H9 (cell line): ENCODE data around the gene FMNL1. TPM values are rescaled to one million over a fixed set of nuclear protein-coding genes. Genes with fewer than 3 reads are reported as not detected.

Experiments used
- DNase-seq: peaks from one replicate; pipeline ENCODE4 v3.0.0-alpha.2; 2017
- H2AFZ ChIP-seq: one replicate; pipeline ENCODE4 v1.6.1; 2013; ENCODE audit warnings: mild to moderate bottlenecking, low read length, control low read depth, moderate library complexity
- H2AK5ac ChIP-seq: 2 replicates; pipeline ENCODE4 v1.6.1; 2013; ENCODE audit warnings: low read length, control low read depth, mixed read lengths; ENCODE audit not compliant: insufficient read length
- H2BK120ac ChIP-seq: one replicate; pipeline ENCODE4 v1.6.1; 2013; ENCODE audit warnings: low read depth, mild to moderate bottlenecking, low read length, control low read depth, inconsistent platforms; ENCODE audit not compliant: poor library complexity, severe bottlenecking
- H2BK12ac ChIP-seq: 2 replicates; pipeline ENCODE4 v1.6.1; 2013; ENCODE audit warnings: low read length, control low read depth, mixed read lengths, low read depth; ENCODE audit not compliant: insufficient read length
- H2BK15ac ChIP-seq: 2 replicates; pipeline ENCODE4 v1.6.1; 2013; ENCODE audit warnings: low read depth, low read length, control low read depth
- H2BK20ac ChIP-seq: one replicate; pipeline ENCODE4 v1.6.1; 2013; ENCODE audit warnings: low read depth, mild to moderate bottlenecking, low read length, control low read depth, inconsistent platforms; ENCODE audit not compliant: poor library complexity, severe bottlenecking
- H2BK5ac ChIP-seq: 2 replicates; pipeline ENCODE4 v1.6.1; 2013; ENCODE audit warnings: low read length, control low read depth, mixed read lengths; ENCODE audit not compliant: insufficient read length
- H3K14ac ChIP-seq: 2 replicates; pipeline ENCODE4 v1.6.1; 2013; ENCODE audit warnings: low read length, control low read depth; ENCODE audit not compliant: insufficient read depth
- H3K18ac ChIP-seq: 2 replicates; pipeline ENCODE4 v1.6.1; 2013; ENCODE audit warnings: low read depth, mild to moderate bottlenecking, mixed read lengths, low read length, control low read depth; ENCODE audit not compliant: insufficient read length
- H3K23ac ChIP-seq: 2 replicates; pipeline ENCODE4 v1.6.1; 2013; ENCODE audit warnings: low read length, control low read depth, mixed read lengths, low read depth; ENCODE audit not compliant: insufficient read length
- H3K23me2 ChIP-seq: 2 replicates; pipeline ENCODE4 v1.6.1; 2013; ENCODE audit warnings: low read depth, mild to moderate bottlenecking, mixed read lengths, low read length, control low read depth; ENCODE audit not compliant: insufficient read length, poor library complexity, severe bottlenecking
- H3K27ac ChIP-seq: 2 replicates; pipeline ENCODE4 v1.5.1; 2013; ENCODE audit warnings: low read length, control low read depth, mixed read lengths, low read depth; ENCODE audit not compliant: insufficient read length
- H3K27me3 ChIP-seq: 2 replicates; pipeline ENCODE4 v1.6.1; 2013; ENCODE audit warnings: low read length, control low read depth, inconsistent platforms; ENCODE audit not compliant: insufficient read depth
- H3K4ac ChIP-seq: 2 replicates; pipeline ENCODE4 v1.6.1; 2013; ENCODE audit warnings: low read depth, mild to moderate bottlenecking, control low read depth, inconsistent platforms, low read length, moderate library complexity
- H3K4me1 ChIP-seq: 2 replicates; pipeline ENCODE4 v1.6.1; 2013; ENCODE audit warnings: low read length, control low read depth, inconsistent platforms; ENCODE audit not compliant: insufficient read depth
- H3K4me2 ChIP-seq: 2 replicates; pipeline ENCODE4 v1.6.1; 2013; ENCODE audit warnings: low read length, control low read depth, mixed read lengths; ENCODE audit not compliant: insufficient read length, insufficient read depth
- H3K56ac ChIP-seq: 2 replicates; pipeline ENCODE4 v1.6.1; 2013; ENCODE audit warnings: low read depth, mild to moderate bottlenecking, mixed read lengths, low read length, control low read depth; ENCODE audit not compliant: insufficient read length
- H3K79me1 ChIP-seq: 2 replicates; pipeline ENCODE4 v1.6.1; 2013; ENCODE audit warnings: low read depth, mild to moderate bottlenecking, moderate library complexity, low read length, control low read depth, inconsistent platforms; ENCODE audit not compliant: insufficient read depth, poor library complexity, severe bottlenecking
- H3K79me2 ChIP-seq: 2 replicates; pipeline ENCODE4 v1.6.1; 2013; ENCODE audit warnings: low read length, control low read depth, inconsistent platforms; ENCODE audit not compliant: insufficient read depth
- H3K9ac ChIP-seq: 2 replicates; pipeline ENCODE4 v1.6.1; 2013; ENCODE audit warnings: low read length, control low read depth, mixed read lengths; ENCODE audit not compliant: insufficient read length; ENCODE audit errors: extremely low read depth
- H3K9me3 ChIP-seq: one replicate; pipeline ENCODE4 v1.6.1; 2013; ENCODE audit warnings: low read depth, low read length, inconsistent platforms; ENCODE audit not compliant: control insufficient read depth
- H3T11ph ChIP-seq: one replicate; pipeline ENCODE4 v1.6.1; 2013; ENCODE audit warnings: mild to moderate bottlenecking, low read length, control low read depth, inconsistent platforms
- H4K20me1 ChIP-seq: one replicate; pipeline ENCODE4 v1.6.1; 2013; ENCODE audit not compliant: control insufficient read depth, insufficient read length, insufficient read depth
- H4K5ac ChIP-seq: 2 replicates; pipeline ENCODE4 v1.6.1; 2013; ENCODE audit warnings: low read depth, mild to moderate bottlenecking, mixed read lengths, low read length, control low read depth; ENCODE audit not compliant: insufficient read length
- H4K8ac ChIP-seq: replicated peaks from 2 replicates; pipeline ENCODE4 v1.6.1; 2013; ENCODE audit warnings: low read length, control low read depth, mixed read lengths, low read depth; ENCODE audit not compliant: insufficient read length
- H4K91ac ChIP-seq: 2 replicates; pipeline ENCODE4 v1.6.1; 2013; ENCODE audit warnings: low read depth, mild to moderate bottlenecking, moderate library complexity, mixed read lengths, low read length, control low read depth; ENCODE audit not compliant: insufficient read length
- H3K27ac Mint-ChIP-seq, 3 experiments: 2 replicates in 2 of 3; 3 replicates in 1 of 3; pipeline ENCODE4 v1.8.0; 2020 to 2021; ENCODE audit warnings: mixed read lengths in 3 of 3, mild to moderate bottlenecking in 1 of 3, moderate library complexity in 1 of 3
- H3K27me3 Mint-ChIP-seq: 2 replicates; pipeline ENCODE4 v1.8.0; 2021; ENCODE audit warnings: low read depth, mild to moderate bottlenecking, moderate library complexity, mixed read lengths
- H3K36me3 Mint-ChIP-seq, 3 experiments: 2 replicates in 2 of 3; 3 replicates in 1 of 3; pipeline ENCODE4 v1.8.0; 2020 to 2021; ENCODE audit warnings: low read depth in 3 of 3, mixed read lengths in 3 of 3; ENCODE audit not compliant: insufficient read depth in 1 of 3
- H3K4me1 Mint-ChIP-seq, 2 experiments: 2 replicates each; pipeline ENCODE4 v1.8.0; 2020; ENCODE audit warnings: mixed read lengths in 2 of 2
- H3K4me3 Mint-ChIP-seq, 2 experiments: 2 replicates in 1 of 2; 3 replicates in 1 of 2; pipeline ENCODE4 v1.8.0; 2020 to 2021; ENCODE audit warnings: mild to moderate bottlenecking in 2 of 2, mixed read lengths in 2 of 2, moderate library complexity in 1 of 2
- H3K9me3 Mint-ChIP-seq, 2 experiments: 2 replicates in 1 of 2; 3 replicates in 1 of 2; pipeline ENCODE4 v1.8.0; 2020; ENCODE audit warnings: mild to moderate bottlenecking in 2 of 2, mixed read lengths in 2 of 2, moderate library complexity in 1 of 2
- CTCF ChIP-seq: fragments of 200-600 bp; sonication (generic); conservative IDR thresholded peaks from 3 replicates; pipeline ENCODE4 v1.8.0; 2021; ENCODE audit warnings: antibody characterized with exemption, mild to moderate bottlenecking
- WGBS: extraction: QIAGEN DNeasy Blood & Tissue Kit; methylation state at CpG from one replicate; pipeline ENCODE4 v1.1.7; 2013; ENCODE audit warnings: missing lambda C conversion rate, low lambda C conversion rate, mixed read lengths; ENCODE audit not compliant: insufficient read length; ENCODE audit errors: extremely low coverage; 5-methylcytosine and 5-hydroxymethylcytosine counted together
- total RNA-seq: library from RNA; stranded (reverse); gene quantifications from 2 replicates; pipeline ENCODE4 v1.2.1, GENCODE V29; 2021

FMNL1 gene
- total RNA-seq, 1 experiment from 2014 or later, result 6.9 TPM

- Histone ChIP-seq H3K18ac (no peak overlapping the region), H3K4me2 (no peak overlapping the region), H3T11ph (no peak overlapping the region), H2AFZ (no peak overlapping the region), H3K4me1 (no peaks in the 10 kb centered on the region), H3K79me1 (no peaks in the 10 kb centered on the region), H3K23ac (no peak overlapping the region), H2BK12ac (no peak overlapping the region), H4K91ac (no peak overlapping the region), H2BK20ac (no peak overlapping the region), H2BK5ac (no peak overlapping the region), H3K4ac (no peak overlapping the region), H4K8ac (no peak overlapping the region), H3K27ac (no peak overlapping the region), H2BK120ac (no peak overlapping the region), H4K20me1 (no peaks in the 10 kb centered on the region), H4K5ac (no peak overlapping the region), H3K79me2 (no peaks in the 10 kb centered on the region), H2BK15ac (no peak overlapping the region), H3K56ac (no peak overlapping the region), H2AK5ac (no peak overlapping the region), H3K23me2 (no peaks in the 10 kb centered on the region), H3K9ac (no peak overlapping the region), H3K27me3 (no peaks in the 10 kb centered on the region), H3K9me3 (no peaks in the 10 kb centered on the region), H3K14ac (no peak overlapping the region)
- no peak overlapping the region for H3K4me3 Mint-ChIP-seq
- DNase-seq, result no peak
- H3K27ac Mint-ChIP-seq, result peak overlapping the region in 1 of 3 experiments; percentile 81; a peak in 2 of 7 replicates
- no peaks in the 10 kb centered on the region for H3K27me3 Mint-ChIP-seq
- H3K4me1 Mint-ChIP-seq, result peaks cover 0 to under 1% of the 10 kb centered on the region in 2 experiments; a peak in 1 of 4 replicates
- no CpG with 5 or more reads among the region's 21 CpGs for WGBS
- TF ChIP-seq CTCF, result no peak
- no peaks in the 10 kb centered on the region for H3K9me3 Mint-ChIP-seq
- H3K36me3 Mint-ChIP-seq, result peaks cover 9 to 60% (median 43%) of the 10 kb centered on the region in 3 experiments; a peak in 6 of 7 replicates
These were observed 61.3 kb downstream of the FMNL1 start for GRCh38 chr17:45282683-45283644.
